Activated T-cell treated with anti-CD3 and anti-CD28 coated beads, Interleukin-2, amount 50 U/mL, for 72 hours (primary cell): ENCODE measurements around the gene NALCN. TPM values are rescaled to one million over a fixed set of nuclear protein-coding genes. Genes with fewer than 3 reads are reported as not detected.

Experiments
- ATAC-seq, 2 donors: fragments of 150-1000 bp; cut with Tn5 transposase; replicated peaks in 1 of 2; 2 replicates each; pipeline ENCODE4 v1.10.0; 2021; ENCODE audit warnings: moderate library complexity in 2 of 2, mild to moderate bottlenecking in 1 of 2
- DNase-seq, 2 donors: peaks; one replicate each; pipeline ENCODE4 v3.0.0; 2021 to 2022; ENCODE audit warnings: mixed read lengths in 1 of 2
- H3K27ac Mint-ChIP-seq: one replicate; pipeline ENCODE4 v1.8.0; 2022; ENCODE audit warnings: mild to moderate bottlenecking, moderate library complexity, mixed read lengths
- H3K27me3 Mint-ChIP-seq: one replicate; pipeline ENCODE4 v1.8.0; 2022; ENCODE audit warnings: low read depth, mixed read lengths
- H3K36me3 Mint-ChIP-seq, 2 donors: one replicate each; pipeline ENCODE4 v1.8.0; 2022; ENCODE audit warnings: mixed read lengths in 2 of 2, mild to moderate bottlenecking in 1 of 2; ENCODE audit not compliant: insufficient read depth in 2 of 2
- H3K4me1 Mint-ChIP-seq: one replicate; pipeline ENCODE4 v1.8.0; 2022; ENCODE audit warnings: low read depth, mixed read lengths
- H3K4me3 Mint-ChIP-seq, 2 donors: one replicate each; pipeline ENCODE4 v1.8.0; 2022; ENCODE audit warnings: mild to moderate bottlenecking in 2 of 2, mixed read lengths in 2 of 2, moderate library complexity in 2 of 2
- H3K9me3 Mint-ChIP-seq, 2 donors: one replicate each; pipeline ENCODE4 v1.8.0; 2022; ENCODE audit warnings: mixed read lengths in 2 of 2
- total RNA-seq, 2 donors: library from RNA; stranded (reverse); gene quantifications; one replicate each; pipeline ENCODE4 v1.2.3, GENCODE V29; 2022

NALCN gene
- total RNA-seq, 2 donors from 2014 or later, result not detected

GRCh38 chr13:101309014-101309619 is 107.2 kb downstream of the NALCN start:
- Mint-ChIP-seq H3K36me3 (peaks cover 2 to 3% of the 10 kb centered on the region in 2 donors), H3K27ac (no peak overlapping the region), H3K4me1 (no peaks in the 10 kb centered on the region), H3K27me3 (no peaks in the 10 kb centered on the region), H3K4me3 (no peak overlapping the region), H3K9me3 (peaks cover 4 to 7% of the 10 kb centered on the region in 2 donors)
- ATAC-seq (no peak), DNase-seq (no peak)

- H3K4me3 Mint-ChIP-seq, result no peak overlapping the region
- no peak overlapping the region for H3K27ac Mint-ChIP-seq
- H3K36me3 Mint-ChIP-seq, result peaks cover under 1 to 3% of the 10 kb centered on the region in 2 donors
- DNase-seq, result no peak
- no peak for ATAC-seq
- no peaks in the 10 kb centered on the region for H3K4me1 Mint-ChIP-seq
- H3K9me3 Mint-ChIP-seq, result peaks cover 3 to 7% of the 10 kb centered on the region in 2 donors
- H3K27me3 Mint-ChIP-seq, result no peaks in the 10 kb centered on the region
Measured at GRCh38 chr13:101308247-101309013, 107.9 kb downstream of the NALCN start.

GRCh38 chr13:101307181-101307701 is 109.1 kb downstream of the NALCN start:
- Mint-ChIP-seq H3K36me3 (peaks cover 0 to 3% of the 10 kb centered on the region in 2 donors), H3K4me1 (no peaks in the 10 kb centered on the region), H3K27me3 (no peaks in the 10 kb centered on the region), H3K4me3 (no peak overlapping the region), H3K9me3 (peaks cover 3 to 6% of the 10 kb centered on the region in 2 donors), H3K27ac (no peak overlapping the region)
- DNase-seq (no peak), ATAC-seq (peak in 1 of 2 donors; percentile 42)

GRCh38 chr13:101306773-101307172 is 109.5 kb downstream of the NALCN start:
- peaks cover 3 to 6% of the 10 kb centered on the region in 2 donors for H3K9me3 Mint-ChIP-seq
- no peak overlapping the region for H3K4me3 Mint-ChIP-seq
- H3K36me3 Mint-ChIP-seq, result no peaks in the 10 kb centered on the region
- DNase-seq (no peak), ATAC-seq (no peak)
- H3K4me1 Mint-ChIP-seq, result no peaks in the 10 kb centered on the region
- no peak overlapping the region for H3K27ac Mint-ChIP-seq
- no peaks in the 10 kb centered on the region for H3K27me3 Mint-ChIP-seq

- H3K4me1 Mint-ChIP-seq, result no peaks in the 10 kb centered on the region
- DNase-seq, result no peak
- no peak for ATAC-seq
- no peak overlapping the region for H3K4me3 Mint-ChIP-seq
- no peak overlapping the region for H3K27ac Mint-ChIP-seq
- H3K27me3 Mint-ChIP-seq, result no peaks in the 10 kb centered on the region
- H3K36me3 Mint-ChIP-seq, result no peaks in the 10 kb centered on the region
- peaks cover 3 to 6% of the 10 kb centered on the region in 2 donors for H3K9me3 Mint-ChIP-seq
Measured at GRCh38 chr13:101305981-101306411, 110.3 kb downstream of the NALCN start.

- no peak overlapping the region for H3K4me3 Mint-ChIP-seq
- H3K4me1 Mint-ChIP-seq, result no peaks in the 10 kb centered on the region
- no peaks in the 10 kb centered on the region for H3K9me3 Mint-ChIP-seq
- DNase-seq (no peak), ATAC-seq (no peak)
- H3K27me3 Mint-ChIP-seq, result no peaks in the 10 kb centered on the region
- no peak overlapping the region for H3K27ac Mint-ChIP-seq
- H3K36me3 Mint-ChIP-seq, result no peaks in the 10 kb centered on the region
Measured at GRCh38 chr13:101303521-101303920, 112.8 kb downstream of the NALCN start.

GRCh38 chr13:101301053-101301452 is 115.3 kb downstream of the NALCN start:
- Mint-ChIP-seq H3K4me3 (no peak overlapping the region), H3K27me3 (no peaks in the 10 kb centered on the region), H3K4me1 (no peaks in the 10 kb centered on the region), H3K9me3 (peaks cover 0 to 2% of the 10 kb centered on the region in 2 donors), H3K27ac (no peak overlapping the region), H3K36me3 (no peaks in the 10 kb centered on the region)
- no peak for ATAC-seq
- no peak for DNase-seq

GRCh38 chr13:101300531-101300930 is 115.8 kb downstream of the NALCN start:
- H3K27ac Mint-ChIP-seq, result no peak overlapping the region
- no peaks in the 10 kb centered on the region for H3K4me1 Mint-ChIP-seq
- H3K27me3 Mint-ChIP-seq, result no peaks in the 10 kb centered on the region
- no peaks in the 10 kb centered on the region for H3K36me3 Mint-ChIP-seq
- DNase-seq (no peak), ATAC-seq (no peak)
- peaks cover 0 to 2% of the 10 kb centered on the region in 2 donors for H3K9me3 Mint-ChIP-seq
- no peak overlapping the region for H3K4me3 Mint-ChIP-seq

GRCh38 chr13:101298517-101298916 is 117.8 kb downstream of the NALCN start:
- no peaks in the 10 kb centered on the region for H3K27me3 Mint-ChIP-seq
- no peaks in the 10 kb centered on the region for H3K36me3 Mint-ChIP-seq
- H3K27ac Mint-ChIP-seq, result no peak overlapping the region
- DNase-seq, result no peak
- ATAC-seq, result no peak
- H3K9me3 Mint-ChIP-seq, result peaks cover 0 to 2% of the 10 kb centered on the region in 2 donors
- H3K4me3 Mint-ChIP-seq, result no peak overlapping the region
- no peaks in the 10 kb centered on the region for H3K4me1 Mint-ChIP-seq

- Mint-ChIP-seq H3K4me3 (no peak overlapping the region), H3K36me3 (no peaks in the 10 kb centered on the region), H3K9me3 (peaks cover 0 to 2% of the 10 kb centered on the region in 2 donors), H3K4me1 (no peaks in the 10 kb centered on the region), H3K27me3 (no peaks in the 10 kb centered on the region), H3K27ac (no peak overlapping the region)
- no peak for DNase-seq
- peak in 1 of 2 donors; percentile 62 for ATAC-seq
Measured at GRCh38 chr13:101297794-101298193, 118.5 kb downstream of the NALCN start.

GRCh38 chr13:101292711-101293110 is 123.6 kb downstream of the NALCN start:
- H3K4me3 Mint-ChIP-seq, result no peak overlapping the region
- H3K4me1 Mint-ChIP-seq, result no peaks in the 10 kb centered on the region
- no peak for DNase-seq
- no peak for ATAC-seq
- no peaks in the 10 kb centered on the region for H3K36me3 Mint-ChIP-seq
- no peaks in the 10 kb centered on the region for H3K27me3 Mint-ChIP-seq
- peaks cover 0 to 2% of the 10 kb centered on the region in 2 donors for H3K9me3 Mint-ChIP-seq
- no peak overlapping the region for H3K27ac Mint-ChIP-seq

- peak in 1 of 2 donors; percentile 60 for ATAC-seq
- H3K27ac Mint-ChIP-seq, result no peak overlapping the region
- no peak overlapping the region for H3K4me3 Mint-ChIP-seq
- no peaks in the 10 kb centered on the region for H3K9me3 Mint-ChIP-seq
- no peaks in the 10 kb centered on the region for H3K36me3 Mint-ChIP-seq
- no peaks in the 10 kb centered on the region for H3K27me3 Mint-ChIP-seq
- DNase-seq, result no peak
- no peaks in the 10 kb centered on the region for H3K4me1 Mint-ChIP-seq
Measured at GRCh38 chr13:101291646-101292515, 124.4 kb downstream of the NALCN start.

- Mint-ChIP-seq H3K9me3 (no peaks in the 10 kb centered on the region), H3K4me1 (no peaks in the 10 kb centered on the region), H3K27me3 (no peaks in the 10 kb centered on the region), H3K27ac (no peak overlapping the region), H3K4me3 (no peak overlapping the region), H3K36me3 (no peaks in the 10 kb centered on the region)
- ATAC-seq (no peak), DNase-seq (no peak)
Measured at GRCh38 chr13:101291206-101291605, 125.1 kb downstream of the NALCN start.
